ENCODE results near the gene SRPK1. TPM values are rescaled to one million over a fixed set of nuclear protein-coding genes. Genes with fewer than 3 reads are reported as not detected.
"Not testable (repeated sequence)": the region's sequence is repeated elsewhere in the genome, so short reads cannot be mapped to it uniquely, and the experiment has no call there.

The SRPK1 gene
- total RNA-seq, 1 experiment from 2014 or later, result 100 TPM

DNA sequence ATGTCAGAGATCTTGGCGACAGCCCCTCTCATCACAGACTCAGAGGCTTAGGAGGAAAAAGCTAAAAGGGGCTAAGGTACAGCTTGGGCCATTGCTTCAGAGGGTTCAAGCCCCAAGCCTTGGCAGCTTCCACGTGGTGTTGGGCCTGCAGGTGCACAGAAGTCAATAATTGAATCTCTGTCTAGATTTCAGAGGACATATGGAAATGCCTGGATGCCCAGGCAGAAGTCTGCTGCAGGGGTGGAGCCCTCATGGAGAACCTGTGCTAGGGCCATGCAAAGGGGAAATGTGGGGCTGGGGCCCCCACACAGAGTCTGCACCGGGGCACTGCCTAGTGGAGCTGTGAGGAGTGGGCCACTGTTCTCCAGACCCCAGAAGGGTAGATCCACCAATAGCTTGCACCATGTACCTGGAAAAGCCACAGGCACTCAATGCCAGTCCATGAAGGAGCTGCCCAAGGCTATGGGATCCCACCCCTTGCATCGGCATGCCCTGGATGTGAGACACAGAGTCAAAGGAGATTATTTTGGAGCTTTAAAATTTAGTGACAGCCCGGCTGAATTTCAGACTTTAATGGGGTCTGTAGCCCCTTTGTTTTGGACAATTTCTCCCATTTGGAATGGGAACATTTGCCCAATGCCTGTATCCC is 12.0 kb downstream of the SRPK1 start:
- H2AFZ ChIP-seq (ENCODE audit: low read length); H3F3A ChIP-seq (ENCODE audit: low read length, unreplicated experiment); POLR2A ChIA-PET (ENCODE audit: unreplicated experiment); H3K4me3 ChIP-seq (ENCODE audit: low read length); H3K27me3 ChIP-seq (ENCODE audit: low read length); H3K9me3 ChIP-seq (ENCODE audit: low read length); CTCF ChIA-PET; intact Hi-C loops (cut with micrococcal nuclease); H3K9me2 ChIP-seq (replicated peaks; ENCODE audit: low read length); DNase-seq; BruUV-seq (replicated peaks); H3K4me2 ChIP-seq (ENCODE audit: low read length); H3K27ac ChIP-seq (ENCODE audit: low read length); H4K20me1 ChIP-seq (ENCODE audit: low read length); H3K9ac ChIP-seq (ENCODE audit: low read length); ATAC-seq: not testable (repeated sequence)
- Histone ChIP-seq H3K79me2 (ENCODE audit: low read length) (peaks cover 96% of the 10 kb centered on the region), H3K36me3 (ENCODE audit: low read depth, low read length) (peaks cover 57% of the 10 kb centered on the region), H3K4me1 (ENCODE audit: insufficient read depth, low read length) (peaks cover 19% of the 10 kb centered on the region)

GRCh38 chr6:35907750-35908149 is 13.1 kb downstream of the SRPK1 start:
- H3K9me3 ChIP-seq (ENCODE audit: low read length), result no peaks in the 10 kb centered on the region
- H2AFZ ChIP-seq (ENCODE audit: low read length), result no peak overlapping the region
- no peak for TF ChIP-seq EZH2phosphoT487 (IDR thresholded peaks at IDR 0.05; ENCODE audit: borderline replicate concordance, low read length)
- TF ChIP-seq, protein P1, sequence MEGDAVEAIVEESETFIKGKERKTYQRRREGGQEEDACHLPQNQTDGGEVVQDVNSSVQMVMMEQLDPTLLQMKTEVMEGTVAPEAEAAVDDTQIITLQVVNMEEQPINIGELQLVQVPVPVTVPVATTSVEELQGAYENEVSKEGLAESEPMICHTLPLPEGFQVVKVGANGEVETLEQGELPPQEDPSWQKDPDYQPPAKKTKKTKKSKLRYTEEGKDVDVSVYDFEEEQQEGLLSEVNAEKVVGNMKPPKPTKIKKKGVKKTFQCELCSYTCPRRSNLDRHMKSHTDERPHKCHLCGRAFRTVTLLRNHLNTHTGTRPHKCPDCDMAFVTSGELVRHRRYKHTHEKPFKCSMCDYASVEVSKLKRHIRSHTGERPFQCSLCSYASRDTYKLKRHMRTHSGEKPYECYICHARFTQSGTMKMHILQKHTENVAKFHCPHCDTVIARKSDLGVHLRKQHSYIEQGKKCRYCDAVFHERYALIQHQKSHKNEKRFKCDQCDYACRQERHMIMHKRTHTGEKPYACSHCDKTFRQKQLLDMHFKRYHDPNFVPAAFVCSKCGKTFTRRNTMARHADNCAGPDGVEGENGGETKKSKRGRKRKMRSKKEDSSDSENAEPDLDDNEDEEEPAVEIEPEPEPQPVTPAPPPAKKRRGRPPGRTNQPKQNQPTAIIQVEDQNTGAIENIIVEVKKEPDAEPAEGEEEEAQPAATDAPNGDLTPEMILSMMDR (conservative IDR thresholded peaks at IDR 0.05; ENCODE audit: low read depth, low read length), result no peak
- no peak for TF ChIP-seq EZH2 (IDR thresholded peaks at IDR 0.05; ENCODE audit: low read length, unreplicated experiment)
- POLR2A ChIA-PET (ENCODE audit: unreplicated experiment), result no interaction called here
- H3K4me2 ChIP-seq (ENCODE audit: low read length), result no peak overlapping the region
- no peaks in the 10 kb centered on the region for H3F3A ChIP-seq (ENCODE audit: low read length, unreplicated experiment)
- no peak overlapping the region for H3K27ac ChIP-seq (ENCODE audit: low read length)
- BruUV-seq (replicated peaks), result no TSS peak
- H3K27me3 ChIP-seq (ENCODE audit: low read length), result no peaks in the 10 kb centered on the region
- CTCF ChIA-PET, result no interaction called here
- H3K4me1 ChIP-seq (ENCODE audit: insufficient read depth, low read length), result peaks cover 13% of the 10 kb centered on the region
- peaks cover 56% of the 10 kb centered on the region for H3K36me3 ChIP-seq (ENCODE audit: low read depth, low read length)
- H3K9me2 ChIP-seq (replicated peaks; ENCODE audit: low read length), result no peaks in the 10 kb centered on the region
- peaks cover 4% of the 10 kb centered on the region; the same call in 1 of the 2 replicates for H4K20me1 ChIP-seq (ENCODE audit: low read length)
- DNase-seq (no peak), ATAC-seq (no peak)
- no peak overlapping the region for H3K9ac ChIP-seq (ENCODE audit: low read length)
- no peak overlapping the region for H3K4me3 ChIP-seq (ENCODE audit: low read length)
- intact Hi-C loops (cut with micrococcal nuclease), result no loop called here
- H3K79me2 ChIP-seq (ENCODE audit: low read length), result peaks cover 96% of the 10 kb centered on the region

GRCh38 chr6:35906499-35906846 is 14.4 kb downstream of the SRPK1 start:
- intact Hi-C loops (cut with micrococcal nuclease), result no loop called here
- TF ChIP-seq EZH2phosphoT487 (IDR thresholded peaks at IDR 0.05; ENCODE audit: borderline replicate concordance, low read length) (no peak), EZH2 (IDR thresholded peaks at IDR 0.05; ENCODE audit: low read length, unreplicated experiment) (no peak)
- TF ChIP-seq, protein P1 (conservative IDR thresholded peaks at IDR 0.05; ENCODE audit: low read depth, low read length), result no peak

More at GRCh38 chr6:35906499-35906846, 14.4 kb downstream of the SRPK1 start:
- Histone ChIP-seq H3K9me3 (ENCODE audit: low read length) (no peaks in the 10 kb centered on the region), H3F3A (ENCODE audit: low read length, unreplicated experiment) (no peaks in the 10 kb centered on the region), H4K20me1 (ENCODE audit: low read length) (peaks cover 9% of the 10 kb centered on the region; the same call in 1 of the 2 replicates), H2AFZ (ENCODE audit: low read length) (no peak overlapping the region), H3K27me3 (ENCODE audit: low read length) (no peaks in the 10 kb centered on the region), H3K4me1 (ENCODE audit: insufficient read depth, low read length) (no peaks in the 10 kb centered on the region), H3K4me3 (ENCODE audit: low read length) (no peak overlapping the region), H3K36me3 (ENCODE audit: low read depth, low read length) (peaks cover 47% of the 10 kb centered on the region), H3K9me2 (replicated peaks; ENCODE audit: low read length) (no peaks in the 10 kb centered on the region), H3K79me2 (ENCODE audit: low read length) (peaks cover 96% of the 10 kb centered on the region), H3K27ac (ENCODE audit: low read length) (no peak overlapping the region), H3K9ac (ENCODE audit: low read length) (no peak overlapping the region), H3K4me2 (ENCODE audit: low read length) (no peak overlapping the region)
- CTCF ChIA-PET, result interaction anchor here (0.6 kb wide), 1 partner anchor 1851 kb away, joined by 4 read pairs; no protein-coding TSS in a partner anchor
- DNase-seq, result no peak
- POLR2A ChIA-PET (ENCODE audit: unreplicated experiment), result interaction anchor here (0.6 kb wide), 1 partner anchor 15 kb away, joined by 3 read pairs; no protein-coding TSS in a partner anchor
- no TSS peak for BruUV-seq (replicated peaks)
- ATAC-seq, result no peak

Measured in PC-3 (cell line).